ENCODE results near the gene STARD3NL.

The STARD3NL gene

GRCh38 chr7:38182450-38182849 lies 4.4 kb downstream of the STARD3NL start:
- no peak for TF ChIP-seq CTCF (IDR thresholded peaks at IDR 0.05; ENCODE audit: extremely low read depth, missing control alignments)

GRCh38 chr7:38185395-38186307 lies 7.6 kb downstream of the STARD3NL start:
- DNase-seq (ENCODE audit: low spot score): no peak
- no peak for TF ChIP-seq CTCF (IDR thresholded peaks at IDR 0.05; ENCODE audit: extremely low read depth, missing control alignments)

More at GRCh38 chr7:38182450-38182849, 4.4 kb downstream of the STARD3NL start:
- DNase-seq (ENCODE audit: low spot score): no peak

- no peak for DNase-seq (ENCODE audit: low spot score)
- TF ChIP-seq CTCF (IDR thresholded peaks at IDR 0.05; ENCODE audit: extremely low read depth, missing control alignments): no peak
Observed at GRCh38 chr7:38186593-38187314, 8.7 kb downstream of the STARD3NL start.

GRCh38 chr7:38187794-38188440 lies 9.9 kb downstream of the STARD3NL start:
- TF ChIP-seq CTCF (IDR thresholded peaks at IDR 0.05; ENCODE audit: extremely low read depth, missing control alignments): no peak
- DNase-seq (ENCODE audit: low spot score): peak; percentile 65

GRCh38 chr7:38189231-38189938 lies 11.3 kb downstream of the STARD3NL start:
- DNase-seq (ENCODE audit: low spot score): no peak
- no peak for TF ChIP-seq CTCF (IDR thresholded peaks at IDR 0.05; ENCODE audit: extremely low read depth, missing control alignments)

- no peak for TF ChIP-seq CTCF (IDR thresholded peaks at IDR 0.05; ENCODE audit: extremely low read depth, missing control alignments)
- no peak for DNase-seq (ENCODE audit: low spot score)
Observed at GRCh38 chr7:38190011-38190410, 12.0 kb downstream of the STARD3NL start.

Measured in GM20000 (cell line).